Renal cortex interstitium (tissue), 11 donors: ENCODE results near the gene ST3GAL4. TPM values are rescaled to one million over a fixed set of nuclear protein-coding genes. Genes with fewer than 3 reads are reported as not detected.

Source experiments
- DNase-seq, 11 donors: peaks; one replicate each; pipeline ENCODE4 v3.0.0-alpha.2; 2013; ENCODE audit warnings: low read depth in 9 of 11, low spot score in 4 of 11; ENCODE audit errors: extremely low read depth in 1 of 11
- polyA plus RNA-seq, 3 donors: library from polyadenylated mRNA; unstranded; fragments of 120-200 nt; gene quantifications; one replicate each; pipeline ENCODE4 v1.2.1, GENCODE V29; 2013; ENCODE audit not compliant: insufficient read length in 3 of 3

ST3GAL4 gene
- polyA plus RNA-seq, 3 donors, result 17.1 to 23.6 (median 17.2) TPM

DNA sequence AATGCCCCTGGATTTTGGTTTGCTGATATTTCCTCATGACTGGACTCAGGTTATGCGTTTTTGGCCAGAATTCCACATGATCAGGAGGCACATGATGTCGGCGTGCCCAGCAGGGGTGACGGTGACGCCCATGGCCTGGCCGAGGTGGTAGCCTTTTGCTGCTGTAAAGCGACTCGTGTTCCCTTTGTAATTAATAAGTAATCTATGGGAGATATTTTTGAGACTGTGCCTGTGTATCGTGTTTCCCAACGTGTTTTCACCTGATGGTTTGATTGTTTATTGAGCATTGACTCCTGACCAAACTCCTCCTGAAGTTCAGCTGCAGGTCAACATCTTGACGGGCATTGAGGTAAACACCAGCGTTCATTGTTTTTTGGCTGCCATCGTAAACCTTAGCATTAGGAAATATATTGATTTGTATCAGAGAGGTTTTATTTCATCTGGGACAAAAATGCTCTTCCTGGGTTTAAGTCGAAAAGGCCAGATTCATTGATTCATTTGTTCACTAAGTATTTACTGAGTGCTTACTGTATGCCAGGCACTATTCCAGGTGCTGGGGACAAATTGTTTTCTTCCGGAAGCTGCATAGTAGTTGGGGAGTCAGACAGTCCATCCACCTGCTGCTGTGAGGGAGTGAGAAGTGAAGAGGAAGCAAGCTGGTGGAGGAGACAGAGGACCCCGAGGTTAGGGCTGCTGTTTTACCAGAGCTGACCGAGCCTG, 28.0 kb upstream of the ST3GAL4 start:
- DNase-seq, result no peak

GRCh38 chr11:126328001-126328390, 27.5 kb upstream of the ST3GAL4 start:
- DNase-seq, result no peak

GRCh38 chr11:126328444-126328843, 27.0 kb upstream of the ST3GAL4 start:
- no peak for DNase-seq

GRCh38 chr11:126328938-126329643, 26.4 kb upstream of the ST3GAL4 start:
- DNase-seq, result no peak

DNA sequence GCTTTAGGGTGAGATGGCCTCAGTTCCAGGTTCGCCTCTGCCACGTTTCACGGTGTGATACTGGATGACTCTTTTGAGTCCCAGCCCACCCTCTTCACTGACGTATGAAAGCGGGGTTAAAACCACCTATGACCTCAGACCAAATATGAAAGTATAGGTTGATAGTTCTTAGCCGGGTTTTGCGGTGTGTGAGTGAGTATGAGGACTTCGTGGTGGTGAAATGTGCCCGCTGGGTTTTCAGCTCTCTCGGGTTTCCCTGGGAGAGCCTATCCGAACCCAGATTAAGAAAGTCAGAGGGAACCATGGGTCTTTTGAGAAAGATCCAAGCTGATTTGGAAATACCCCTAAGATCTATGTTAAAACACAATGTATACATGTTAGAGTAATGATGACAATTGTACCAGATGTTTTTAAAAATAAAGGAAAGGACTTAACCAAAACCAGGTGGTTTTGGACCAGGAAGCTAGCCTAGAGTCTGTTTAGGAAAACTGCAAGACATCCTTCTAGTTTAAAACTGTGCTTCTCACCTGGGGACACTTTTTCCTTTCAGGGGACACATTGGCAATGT, 25.8 kb upstream of the ST3GAL4 start:
- no peak for DNase-seq

GRCh38 chr11:126331286-126331685, 24.2 kb upstream of the ST3GAL4 start:
- DNase-seq, result no peak

DNA sequence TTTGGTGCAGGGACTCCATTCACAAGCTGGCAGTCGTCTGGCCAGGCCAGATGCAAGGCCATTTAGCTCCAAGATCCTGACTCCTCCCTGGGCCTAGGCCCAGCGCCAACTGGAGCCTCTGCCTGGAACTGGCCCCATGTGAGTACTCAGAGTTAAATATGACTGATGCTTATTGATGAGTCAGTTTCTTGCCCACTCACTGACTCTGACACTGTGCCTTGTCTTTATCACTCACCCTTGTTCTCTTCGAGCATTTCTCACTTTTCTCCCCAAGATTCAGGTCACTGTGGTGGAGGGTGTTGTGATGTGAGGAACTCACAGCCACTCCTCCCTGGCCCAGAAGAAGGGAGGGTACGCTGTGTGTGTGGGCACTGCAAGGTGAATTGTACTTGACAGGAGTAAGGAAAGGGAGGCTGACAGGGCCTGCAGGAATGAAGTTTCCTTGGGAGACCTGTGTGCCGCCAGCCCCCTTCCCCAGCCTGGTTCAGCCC, 23.2 kb upstream of the ST3GAL4 start:
- no peak for DNase-seq

- DNase-seq, result no peak
Measured at GRCh38 chr11:126333142-126333541, 22.3 kb upstream of the ST3GAL4 start.

DNA sequence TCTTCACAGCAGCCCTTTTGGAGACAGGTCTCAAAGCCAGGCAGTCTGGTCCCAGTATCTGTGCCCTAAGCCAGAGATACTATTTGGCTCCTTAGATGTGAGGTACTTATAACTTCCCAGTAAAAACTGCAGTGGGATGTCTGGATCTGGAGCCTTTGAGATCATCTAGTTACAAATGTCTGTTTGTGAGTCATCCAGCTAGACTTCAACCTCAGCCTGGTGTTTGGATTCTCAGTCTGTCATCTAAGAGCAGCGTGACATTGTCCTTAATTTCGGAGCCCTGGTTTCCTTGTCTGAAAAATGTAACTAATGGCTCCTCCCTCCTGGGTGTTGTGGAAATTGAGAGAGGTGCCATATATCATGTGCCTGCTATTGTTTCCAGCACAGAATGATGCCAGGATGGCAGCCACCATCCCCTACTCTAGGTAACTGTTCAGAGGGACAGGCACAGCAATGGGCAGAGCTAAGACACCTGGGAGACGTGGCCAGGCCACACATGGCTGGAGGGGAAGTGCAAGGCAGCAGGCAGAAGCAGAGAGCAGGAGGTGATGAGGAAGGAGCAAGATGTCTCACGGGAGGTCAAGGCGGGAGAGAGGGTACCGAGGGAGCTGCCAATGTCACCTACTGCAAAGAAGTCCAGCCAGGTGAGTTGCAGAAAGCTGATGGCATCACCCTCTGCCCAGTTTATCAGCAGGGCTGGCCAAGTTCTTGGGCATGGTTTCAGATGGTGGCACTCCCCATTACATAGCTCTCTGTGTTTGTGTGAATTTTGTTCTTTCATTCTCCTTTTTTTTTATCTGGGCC, 20.6 kb upstream of the ST3GAL4 start:
- DNase-seq, result no peak

DNA sequence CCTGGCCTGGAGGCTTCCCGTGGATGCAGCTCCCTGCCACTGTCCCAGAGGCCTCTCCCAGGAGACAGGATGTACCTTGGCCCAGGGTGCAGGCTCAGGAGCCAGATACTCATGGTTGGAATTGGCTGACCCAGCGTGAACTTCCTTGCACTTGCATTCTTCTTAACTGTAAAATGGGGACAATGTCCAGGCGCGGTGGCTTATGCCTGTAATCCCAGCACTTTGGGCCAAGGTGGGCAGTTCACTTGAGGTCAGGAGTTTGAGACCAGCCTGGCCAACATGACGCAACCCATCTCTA, 20.1 kb upstream of the ST3GAL4 start:
- no peak for DNase-seq

- DNase-seq, result no peak
Measured at GRCh38 chr11:126336138-126336541, 19.3 kb upstream of the ST3GAL4 start.

DNA sequence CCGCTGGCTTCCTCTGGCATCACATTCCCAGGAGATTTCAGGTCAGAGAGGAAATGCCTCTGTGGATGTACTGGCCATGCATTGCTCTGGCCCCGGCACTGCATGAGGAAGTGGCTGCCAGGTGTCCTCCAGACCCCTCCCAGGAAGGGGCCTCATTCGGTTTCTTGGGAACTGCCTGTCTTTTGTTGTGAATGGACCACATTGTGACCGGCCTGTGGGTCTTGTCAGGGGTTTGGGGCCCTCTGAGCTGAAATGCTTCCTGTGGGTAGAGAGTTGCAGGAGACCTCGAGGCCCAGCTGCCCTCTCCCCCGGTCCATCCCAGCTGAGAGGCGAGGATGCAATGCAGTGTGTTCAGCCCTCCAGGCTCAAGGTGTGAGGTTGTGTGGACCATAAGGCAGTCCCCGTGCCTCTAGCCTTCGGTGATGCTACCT, 18.8 kb upstream of the ST3GAL4 start:
- no peak for DNase-seq

GRCh38 chr11:126337126-126337473, 18.4 kb upstream of the ST3GAL4 start:
- DNase-seq, result no peak

DNA sequence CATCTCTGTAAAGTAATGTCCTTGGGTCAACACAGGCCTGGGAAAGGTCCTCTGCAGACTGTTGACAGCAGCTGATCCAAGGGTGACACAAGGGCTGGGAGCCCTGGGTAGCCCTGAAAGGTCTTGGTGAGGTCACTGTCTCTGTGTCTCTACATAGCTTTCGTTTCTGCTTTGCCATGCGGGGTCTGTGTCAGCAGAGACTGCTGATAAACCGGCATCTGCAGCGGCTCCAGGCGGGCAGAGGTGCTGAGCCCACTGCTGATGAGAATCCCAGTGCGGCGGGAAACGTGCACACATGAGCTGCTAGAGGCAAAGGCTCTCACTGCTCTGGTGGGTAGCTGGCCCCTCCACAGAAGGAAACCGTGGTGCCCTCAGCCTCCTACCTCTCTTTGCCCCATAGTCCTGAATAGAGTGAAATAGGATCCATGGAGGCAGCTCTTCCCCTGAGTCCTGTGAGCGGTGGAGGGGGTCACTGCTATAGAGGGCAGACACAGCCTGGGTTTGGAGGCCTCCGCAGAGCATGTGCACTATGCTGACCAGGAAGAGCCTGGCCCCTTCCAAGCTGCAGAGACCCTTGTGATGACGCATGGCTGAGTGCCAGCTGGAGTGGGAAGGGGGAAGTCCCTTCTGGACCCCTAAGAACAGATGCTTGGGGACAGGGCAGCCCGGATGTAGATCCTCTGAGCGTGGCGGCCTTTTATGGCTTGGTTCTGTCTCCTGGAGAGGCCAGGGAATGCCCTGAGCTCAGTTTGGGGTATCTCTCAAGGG, 17.8 kb upstream of the ST3GAL4 start:
- DNase-seq, result no peak

DNA sequence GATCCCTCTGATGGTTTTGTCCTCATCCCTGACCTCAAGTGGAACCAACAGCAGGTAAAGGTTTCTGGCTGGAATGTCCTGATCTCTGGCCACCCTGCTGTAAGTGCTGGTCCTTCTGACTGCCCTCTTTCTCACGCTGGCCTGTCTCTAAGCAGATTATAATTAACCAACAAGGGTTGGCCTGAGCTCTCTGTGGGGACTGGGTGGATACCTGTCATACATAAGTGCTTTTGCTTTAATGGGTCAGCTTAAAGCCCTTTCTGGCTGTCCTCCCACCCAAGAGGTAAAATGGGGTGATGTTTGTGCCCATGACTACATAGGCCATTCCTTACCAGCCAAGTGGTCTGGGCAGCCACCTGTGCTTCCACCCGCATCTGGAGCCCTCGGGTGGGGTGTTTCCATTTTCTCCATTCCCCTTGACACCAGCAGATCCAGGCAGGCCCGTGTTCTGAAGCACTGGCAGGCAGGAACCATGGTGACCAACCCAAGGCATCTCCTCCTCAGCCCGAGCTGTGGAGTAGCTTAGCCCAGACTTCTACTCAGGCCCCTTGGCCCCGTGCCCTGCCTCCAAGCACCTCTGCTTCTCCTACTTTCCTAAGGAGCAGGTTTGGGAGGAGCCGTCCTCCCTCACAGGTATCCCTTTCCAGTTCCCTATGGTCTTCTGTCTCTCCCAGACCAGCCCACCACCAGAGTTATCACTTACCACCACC, 17.0 kb upstream of the ST3GAL4 start:
- no peak for DNase-seq

GRCh38 chr11:126339073-126339862, 16.2 kb upstream of the ST3GAL4 start:
- DNase-seq, result no peak

- no peak for DNase-seq
Measured at GRCh38 chr11:126339863-126340434, 15.5 kb upstream of the ST3GAL4 start.
